Fibroblast of mammary gland (primary cell): Measurements from ENCODE around the gene AFF2.
A peak's percentile ranks its signal among the peaks of the same experiment; 100 is the strongest.

ENCODE experiments used
- DNase-seq: peaks from one replicate; pipeline ENCODE4 v3.0.0-alpha.2; 2010; ENCODE audit warnings: low read depth
- H3K4me3 ChIP-seq: 2 replicates; pipeline ENCODE4 v1.5.1; 2011; ENCODE audit warnings: low read depth, mild to moderate bottlenecking, low read length, moderate library complexity; ENCODE audit not compliant: control insufficient read depth
- TF ChIP-seq, protein P1 (sequence below): conservative IDR thresholded peaks from 2 replicates; pipeline ENCODE4 v1.5.1; 2011; ENCODE audit warnings: low read depth, low read length, inconsistent platforms; ENCODE audit not compliant: control insufficient read depth, insufficient read depth

Gene AFF2

DNA sequence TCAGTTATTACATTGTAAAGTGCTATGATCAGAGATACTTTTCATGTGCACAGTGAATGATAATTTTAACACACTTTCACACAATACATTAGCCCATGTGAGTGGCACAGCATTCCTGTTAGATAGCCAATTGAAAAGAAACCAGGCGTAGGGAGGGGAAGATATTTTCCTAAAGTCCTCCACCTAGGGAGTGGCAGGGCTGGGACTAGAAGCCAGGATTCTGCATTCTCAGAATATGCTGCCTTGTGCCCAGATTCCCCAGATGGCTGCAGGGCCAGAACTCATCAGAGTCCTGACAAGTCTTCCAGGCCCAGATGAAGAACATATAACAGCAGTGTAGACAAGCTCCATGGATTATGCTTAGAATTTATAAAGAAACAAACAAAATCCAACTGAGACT is 350.2 kb downstream of the AFF2 start:
- DNase-seq: no peak
- H3K4me3 ChIP-seq: no peak overlapping the region
- TF ChIP-seq, protein P1, sequence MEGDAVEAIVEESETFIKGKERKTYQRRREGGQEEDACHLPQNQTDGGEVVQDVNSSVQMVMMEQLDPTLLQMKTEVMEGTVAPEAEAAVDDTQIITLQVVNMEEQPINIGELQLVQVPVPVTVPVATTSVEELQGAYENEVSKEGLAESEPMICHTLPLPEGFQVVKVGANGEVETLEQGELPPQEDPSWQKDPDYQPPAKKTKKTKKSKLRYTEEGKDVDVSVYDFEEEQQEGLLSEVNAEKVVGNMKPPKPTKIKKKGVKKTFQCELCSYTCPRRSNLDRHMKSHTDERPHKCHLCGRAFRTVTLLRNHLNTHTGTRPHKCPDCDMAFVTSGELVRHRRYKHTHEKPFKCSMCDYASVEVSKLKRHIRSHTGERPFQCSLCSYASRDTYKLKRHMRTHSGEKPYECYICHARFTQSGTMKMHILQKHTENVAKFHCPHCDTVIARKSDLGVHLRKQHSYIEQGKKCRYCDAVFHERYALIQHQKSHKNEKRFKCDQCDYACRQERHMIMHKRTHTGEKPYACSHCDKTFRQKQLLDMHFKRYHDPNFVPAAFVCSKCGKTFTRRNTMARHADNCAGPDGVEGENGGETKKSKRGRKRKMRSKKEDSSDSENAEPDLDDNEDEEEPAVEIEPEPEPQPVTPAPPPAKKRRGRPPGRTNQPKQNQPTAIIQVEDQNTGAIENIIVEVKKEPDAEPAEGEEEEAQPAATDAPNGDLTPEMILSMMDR: no peak

DNA sequence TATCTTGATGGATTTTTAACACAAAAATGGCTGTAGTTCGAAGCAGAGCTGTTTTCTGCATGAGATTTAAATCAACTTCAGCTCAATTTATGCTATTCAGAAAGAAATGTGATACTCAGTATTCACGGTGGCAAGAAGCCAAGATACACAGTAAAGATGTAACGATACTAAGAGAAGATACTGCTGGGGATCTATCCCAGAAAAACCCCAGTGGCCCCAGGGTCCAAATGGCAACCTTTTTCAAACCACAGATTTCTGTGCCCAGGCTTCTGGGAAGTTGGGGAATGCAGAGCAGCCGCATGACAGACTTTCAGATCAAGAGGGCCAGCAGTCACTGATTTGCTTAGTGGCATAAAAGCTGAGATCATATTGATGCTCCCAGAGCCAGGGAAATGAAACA is 353.9 kb downstream of the AFF2 start:
- no peak for DNase-seq
- no peak overlapping the region for H3K4me3 ChIP-seq
- TF ChIP-seq, protein P1: no peak

DNA sequence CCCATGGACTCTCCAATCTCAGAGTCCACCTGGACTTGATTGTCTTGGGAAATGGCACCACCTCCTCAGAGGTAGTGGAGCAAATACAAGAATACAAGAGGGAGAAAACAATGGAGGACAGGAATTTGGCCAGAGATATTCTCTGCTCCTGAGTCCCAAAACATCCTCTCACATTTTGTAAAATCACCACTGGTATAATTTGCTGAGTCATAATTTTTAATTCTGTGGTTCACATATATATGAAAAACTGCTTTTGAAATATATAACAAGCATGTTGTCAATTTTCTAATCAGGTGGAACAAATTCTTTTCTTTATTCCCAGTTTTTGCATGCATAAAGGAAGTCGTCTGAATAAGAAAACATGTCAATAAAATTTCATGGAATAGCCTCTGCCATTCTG is 356.1 kb downstream of the AFF2 start:
- H3K4me3 ChIP-seq: no peak overlapping the region
- TF ChIP-seq, protein P1: no peak
- no peak for DNase-seq

DNA sequence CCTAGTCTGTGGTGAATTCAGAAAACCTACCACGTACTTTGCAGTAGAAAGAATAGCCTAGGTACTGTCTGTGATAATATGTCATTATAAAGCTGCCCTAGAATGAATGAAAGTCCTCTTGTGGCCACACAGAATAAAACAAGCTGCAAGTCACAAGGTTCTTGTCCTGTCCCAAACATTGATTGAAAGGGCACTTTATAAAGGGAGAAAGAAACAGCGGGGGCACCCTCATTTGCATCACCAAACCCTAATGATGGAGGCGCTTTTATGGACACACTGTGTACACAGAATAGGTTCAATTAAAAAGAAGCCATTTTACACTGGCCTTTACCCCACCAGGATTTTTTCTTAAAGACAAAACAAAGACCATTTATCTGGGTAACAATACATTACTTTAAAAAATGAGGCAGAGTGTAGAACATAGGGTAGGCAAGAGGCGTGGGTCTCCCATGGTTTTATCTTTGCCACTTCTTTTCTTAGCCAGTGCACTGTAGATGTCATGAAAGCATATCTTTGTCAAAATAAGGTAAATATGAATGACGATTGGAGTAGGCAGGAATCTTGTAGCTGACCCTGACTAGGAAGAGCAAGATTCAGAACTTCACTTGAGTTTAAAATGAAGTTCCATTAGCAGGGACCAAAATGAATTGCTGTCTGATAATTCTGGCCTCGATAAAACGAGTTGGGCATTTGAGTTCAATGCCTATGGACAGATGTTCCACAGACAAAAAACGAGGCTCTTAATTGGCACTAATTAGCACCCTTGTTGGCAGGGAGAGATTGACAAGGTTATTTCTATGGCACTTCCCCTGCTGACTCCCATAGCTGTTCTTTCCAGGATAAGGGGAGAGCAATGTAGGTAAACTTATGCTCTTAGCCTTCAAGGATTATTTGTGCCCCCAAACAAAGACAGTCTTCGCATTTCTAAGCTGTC is 365.1 kb downstream of the AFF2 start:
- TF ChIP-seq, protein P1: no peak
- DNase-seq: no peak
- H3K4me3 ChIP-seq: no peak overlapping the region

DNA sequence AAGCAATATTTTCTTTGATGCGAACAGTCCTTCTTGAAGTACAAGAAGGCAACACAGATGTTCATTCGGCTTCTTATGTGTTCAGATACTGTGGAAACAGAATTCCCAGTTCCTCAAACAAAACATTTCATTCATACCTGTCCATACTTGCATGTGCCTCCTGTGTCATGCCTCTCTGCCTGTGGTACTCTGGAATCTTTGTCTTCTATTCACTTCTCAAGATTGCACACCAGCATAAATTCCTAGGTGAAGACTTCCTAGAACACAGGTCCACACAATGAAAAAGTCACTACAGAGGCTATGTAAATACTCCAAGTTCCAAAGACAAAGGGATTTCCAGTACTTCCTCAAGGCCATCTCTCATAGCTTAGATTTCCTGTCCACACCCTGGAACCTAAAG is 367.2 kb downstream of the AFF2 start:
- no peak overlapping the region for H3K4me3 ChIP-seq
- TF ChIP-seq, protein P1: no peak
- no peak for DNase-seq

DNA sequence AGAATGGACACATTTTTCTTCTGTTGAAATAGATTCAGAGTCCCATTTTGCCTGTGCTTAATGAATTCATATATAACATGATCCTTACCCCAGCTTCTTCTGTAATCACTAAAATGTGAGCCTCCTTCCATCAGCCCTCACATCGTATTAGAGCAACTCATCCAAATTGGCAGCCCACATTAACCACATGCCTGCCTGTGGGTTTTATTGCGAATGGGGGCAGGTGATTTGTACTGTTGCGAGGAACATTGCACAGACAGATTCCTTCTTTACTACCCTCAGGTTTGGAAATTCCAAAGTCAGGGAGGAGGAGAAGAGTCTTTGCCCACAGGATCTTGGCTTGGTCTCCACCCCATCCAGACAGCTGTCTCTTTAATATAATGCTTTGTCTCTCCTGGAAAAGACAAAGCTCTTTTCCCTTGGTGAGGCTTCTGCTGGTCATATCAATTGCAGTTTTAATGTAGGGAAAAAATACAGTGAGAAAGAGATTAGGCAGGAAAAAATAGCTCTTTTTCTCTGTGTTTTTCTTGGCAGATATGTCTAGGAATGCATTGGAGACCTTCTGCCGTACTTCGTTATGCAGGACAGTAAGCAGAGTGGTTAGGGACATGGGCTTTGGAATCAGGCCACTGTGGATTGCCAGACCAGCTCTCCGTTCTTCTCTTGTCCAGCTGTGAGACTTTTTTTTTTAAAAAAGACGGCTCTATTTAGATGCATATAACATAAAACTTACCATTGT is 371.2 kb downstream of the AFF2 start:
- H3K4me3 ChIP-seq: no peak overlapping the region
- TF ChIP-seq, protein P1: no peak
- peak; percentile 71 for DNase-seq
